ENCODE data around the gene TLL1.

TLL1 gene

DNA sequence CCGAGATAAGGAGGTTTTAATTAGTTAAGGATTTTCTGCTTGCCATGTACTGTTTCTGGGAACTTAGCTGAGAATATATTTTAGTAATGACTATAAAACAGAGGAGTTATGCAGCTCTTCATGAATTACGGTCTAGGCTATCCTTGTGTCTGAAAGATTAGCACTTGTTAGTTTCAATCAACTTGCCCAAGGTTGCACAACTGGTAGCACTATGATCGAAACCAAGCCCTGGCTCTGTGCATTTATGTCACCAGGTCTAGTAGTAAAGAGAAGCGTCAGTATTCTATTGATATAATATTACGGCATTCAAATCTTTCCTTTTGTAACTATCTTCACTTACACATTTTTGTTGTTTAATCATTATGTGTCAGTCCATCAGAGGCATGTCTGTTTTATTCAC is 176.0 kb downstream of the TLL1 start:
- DNase-seq (ENCODE audit: low read depth, low spot score), result no peak

DNA sequence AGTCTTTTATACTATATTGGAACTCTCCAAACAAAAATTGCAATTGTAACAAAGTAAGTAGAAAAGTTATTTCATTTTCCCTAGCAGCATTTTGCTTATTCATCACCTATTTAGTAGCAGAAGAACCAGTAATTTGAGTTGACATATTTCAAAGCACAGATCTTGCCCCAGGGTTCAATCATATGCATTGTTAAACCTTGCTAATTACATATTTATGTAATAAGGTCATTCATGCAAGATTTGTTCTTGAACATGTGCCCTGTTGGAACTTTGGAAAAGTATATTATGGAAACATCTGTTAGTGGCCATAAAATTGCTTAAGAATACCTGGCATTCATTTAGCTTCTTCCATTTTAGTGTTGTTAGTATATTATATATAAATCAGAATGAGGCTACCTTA is 191.7 kb downstream of the TLL1 start:
- DNase-seq (ENCODE audit: low read depth, low spot score), result no peak

DNA sequence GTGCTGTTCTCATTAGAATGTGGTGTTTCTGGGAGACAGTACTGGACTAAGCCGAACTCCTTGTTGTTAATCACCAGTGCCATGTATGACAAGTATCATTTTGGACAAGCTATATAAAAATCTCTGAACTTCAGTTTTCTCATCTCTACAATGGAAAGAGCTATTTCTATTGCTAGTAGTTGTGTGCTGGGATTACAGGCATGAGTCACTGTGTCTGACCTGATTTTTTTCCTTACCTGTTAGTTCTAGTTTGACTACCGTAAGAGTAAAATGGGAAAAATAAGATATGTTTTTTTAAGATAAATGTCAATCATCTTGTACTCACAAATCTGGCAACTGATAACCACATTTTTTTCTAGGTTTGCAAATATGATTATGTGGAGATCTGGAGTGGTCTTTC is 192.3 kb downstream of the TLL1 start:
- no peak for DNase-seq (ENCODE audit: low read depth, low spot score)

DNA sequence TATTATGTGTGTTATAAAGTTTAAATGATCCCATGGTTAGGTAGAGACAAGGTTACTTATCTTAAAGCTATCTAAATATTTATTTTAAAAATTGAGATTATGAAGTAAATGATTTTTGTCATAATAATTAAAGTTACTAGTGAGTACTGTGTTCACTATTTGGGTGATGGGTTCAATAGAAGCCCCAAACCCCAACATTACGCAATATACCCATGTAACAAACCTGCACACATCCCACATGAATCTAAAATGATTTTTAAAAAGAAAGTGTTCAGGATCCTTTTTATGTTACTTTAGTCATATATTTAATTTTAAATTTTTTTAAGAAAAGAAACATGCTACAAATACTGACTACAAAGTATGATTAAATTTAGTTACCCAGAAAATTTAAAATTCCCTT is 193.9 kb downstream of the TLL1 start:
- DNase-seq (ENCODE audit: low read depth, low spot score), result no peak

DNA sequence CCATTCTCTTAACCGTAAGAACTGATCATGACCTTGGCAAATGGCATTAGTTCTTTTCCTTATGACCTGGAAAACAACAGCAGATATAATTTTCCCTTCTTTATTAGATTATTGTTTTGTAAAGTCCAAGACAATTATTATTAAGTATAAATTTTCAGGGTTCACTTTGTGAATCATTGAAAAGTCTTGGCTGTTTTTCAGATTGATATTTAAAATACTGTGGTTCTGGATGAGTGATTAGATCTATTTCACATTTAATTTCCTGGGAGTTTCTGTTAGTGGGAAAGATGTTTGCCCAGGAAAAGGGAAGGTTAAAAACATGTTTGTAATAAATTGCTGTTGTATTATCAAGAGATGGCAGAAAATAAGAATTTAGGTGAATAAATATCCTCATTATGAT is 194.9 kb downstream of the TLL1 start:
- no peak for DNase-seq (ENCODE audit: low read depth, low spot score)

DNA sequence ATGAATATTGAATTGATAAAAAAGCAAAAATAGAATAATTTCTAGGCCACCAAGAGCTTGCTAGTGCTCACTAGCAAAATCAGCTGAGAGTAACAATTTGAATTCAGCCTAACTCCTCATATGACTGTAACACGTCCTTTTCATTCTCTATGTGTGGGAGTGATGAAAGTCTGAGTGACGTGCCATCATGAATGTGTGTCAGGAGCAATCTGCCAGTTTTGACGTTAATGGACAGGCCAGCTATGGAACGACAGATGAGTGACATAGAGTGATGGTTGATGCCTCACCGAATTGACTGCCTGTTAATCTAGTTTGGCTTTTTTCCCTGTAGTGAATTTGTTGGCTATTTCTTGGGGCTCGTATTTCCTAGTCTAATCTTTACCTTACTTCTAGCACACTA is 200.7 kb downstream of the TLL1 start:
- no peak for DNase-seq (ENCODE audit: low read depth, low spot score)

DNA sequence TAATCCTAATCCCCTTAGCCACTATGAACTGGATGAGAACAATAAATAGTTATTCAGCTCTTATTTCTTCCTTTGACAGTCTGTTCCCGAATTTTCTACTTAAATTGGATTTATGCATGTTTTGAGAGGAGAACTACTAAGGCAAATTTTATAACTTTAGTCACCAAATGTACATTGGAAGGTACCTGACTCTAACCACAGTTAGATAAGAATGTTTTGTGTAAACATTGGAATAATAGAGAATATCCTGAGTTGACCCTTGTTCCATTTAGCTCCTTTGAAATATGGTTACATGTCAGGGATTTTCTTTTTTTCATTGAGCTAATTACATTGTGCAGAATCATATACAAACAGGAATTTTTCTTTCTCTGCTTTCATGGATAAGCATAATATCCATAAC is 202.6 kb downstream of the TLL1 start:
- DNase-seq (ENCODE audit: low read depth, low spot score), result no peak

DNA sequence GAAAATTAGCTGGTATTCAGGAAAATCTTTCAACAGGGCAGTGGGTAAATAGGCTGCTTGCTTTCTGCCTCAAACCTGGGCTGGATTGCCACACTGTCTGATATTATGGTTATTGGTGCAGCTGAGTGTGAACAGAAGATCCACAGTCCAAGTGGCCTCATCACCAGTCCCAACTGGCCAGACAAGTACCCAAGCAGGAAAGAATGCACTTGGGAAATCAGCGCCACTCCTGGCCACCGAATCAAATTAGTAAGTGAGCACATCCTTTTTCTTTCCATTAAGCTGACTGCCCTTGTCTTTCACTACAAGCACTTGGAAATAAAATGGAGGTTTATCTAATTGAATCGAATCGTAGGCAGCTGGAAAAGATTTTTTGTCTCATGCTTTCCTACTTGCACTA is 204.7 kb downstream of the TLL1 start:
- DNase-seq (ENCODE audit: low read depth, low spot score), result no peak

DNA sequence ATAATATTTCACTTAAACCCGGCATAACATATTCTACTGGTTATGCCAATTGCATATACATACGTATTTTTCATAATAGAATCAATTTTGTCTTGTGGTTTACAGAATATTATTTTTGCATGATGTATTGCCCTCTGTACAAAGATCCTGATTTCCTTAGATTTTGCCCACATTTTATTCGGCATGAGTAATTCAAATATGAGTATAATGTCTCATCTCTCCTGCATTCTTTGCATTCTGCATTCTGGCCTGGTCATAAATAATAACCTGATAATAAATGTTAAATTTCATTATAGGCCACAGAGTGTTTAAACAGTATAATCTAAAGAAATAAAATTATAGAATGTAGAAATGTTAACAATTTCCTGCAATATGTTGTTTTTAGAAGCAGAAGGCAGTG is 205.3 kb downstream of the TLL1 start:
- no peak for DNase-seq (ENCODE audit: low read depth, low spot score)

DNA sequence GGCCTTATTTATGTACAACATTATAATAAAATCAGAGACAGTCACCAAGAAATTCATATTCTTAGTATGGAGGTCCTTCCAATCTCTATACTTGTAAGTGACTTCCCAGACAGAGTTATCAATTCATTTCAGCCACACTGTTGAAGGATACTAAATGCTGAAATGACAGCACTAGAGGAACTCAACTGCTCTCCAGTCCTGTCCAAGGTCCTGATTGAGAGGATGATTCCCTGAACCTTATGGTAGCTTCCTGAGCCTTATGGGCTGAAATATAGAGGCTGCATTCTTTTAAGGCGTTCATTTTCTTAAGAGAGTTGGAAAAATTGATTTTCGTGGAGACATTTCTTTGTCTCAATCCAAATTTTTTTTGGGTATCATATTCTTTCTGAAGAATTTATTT is 205.9 kb downstream of the TLL1 start:
- no peak for DNase-seq (ENCODE audit: low read depth, low spot score)

DNA sequence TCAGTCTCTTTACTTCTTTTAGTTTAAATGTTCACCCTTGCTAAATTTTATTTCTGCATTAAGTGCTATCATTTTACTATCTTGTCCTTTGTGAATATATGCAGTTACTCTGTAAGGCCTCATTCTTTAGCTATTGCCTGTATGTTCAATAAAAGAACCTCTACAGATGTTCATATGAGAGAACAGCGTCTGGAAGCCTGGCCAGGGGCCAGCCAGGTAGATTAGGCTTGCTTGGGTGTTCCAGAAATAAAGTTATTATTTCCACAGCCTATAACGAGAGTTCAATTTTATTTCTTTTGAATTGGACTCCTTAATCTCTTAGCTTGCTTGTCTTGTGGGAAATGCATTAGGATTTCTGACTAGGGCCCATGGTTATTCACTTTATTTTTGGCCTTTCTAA is 214.5 kb downstream of the TLL1 start:
- DNase-seq (ENCODE audit: low read depth, low spot score), result no peak

DNA sequence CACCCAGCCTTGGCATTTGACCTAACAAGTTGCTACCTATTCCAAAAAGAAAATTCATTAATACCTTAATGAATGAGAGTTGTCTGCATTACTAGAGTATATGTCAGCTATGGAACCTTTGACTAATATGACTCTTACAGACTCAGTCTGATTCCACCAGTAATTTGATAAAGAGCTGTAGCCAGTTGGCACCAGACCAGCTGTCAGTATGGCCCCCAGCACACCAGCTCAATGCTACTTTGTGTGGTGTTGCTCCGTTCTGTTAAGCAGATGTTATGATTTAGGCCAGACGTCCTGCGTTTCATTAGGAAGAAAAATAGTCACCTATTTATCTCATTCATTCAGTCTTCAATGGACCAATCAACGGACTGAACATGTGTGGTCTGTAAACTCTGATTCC is 215.5 kb downstream of the TLL1 start:
- DNase-seq (ENCODE audit: low read depth, low spot score), result no peak

DNA sequence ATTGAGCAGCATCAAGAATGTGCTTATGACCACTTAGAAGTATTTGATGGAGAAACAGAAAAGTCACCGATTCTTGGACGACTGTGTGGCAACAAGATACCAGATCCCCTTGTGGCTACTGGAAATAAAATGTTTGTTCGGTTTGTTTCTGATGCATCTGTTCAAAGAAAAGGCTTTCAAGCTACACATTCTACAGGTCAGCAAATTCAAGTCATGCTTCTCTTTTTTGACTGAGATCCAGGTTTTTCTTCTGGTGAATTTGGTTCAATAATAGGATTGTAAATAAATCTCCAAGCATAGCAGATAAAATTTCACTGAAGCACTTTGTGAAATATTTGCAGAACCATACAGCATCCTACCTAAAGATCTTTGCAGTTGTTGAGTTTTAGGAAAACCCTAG is 218.1 kb downstream of the TLL1 start:
- DNase-seq (ENCODE audit: low read depth, low spot score), result no peak

DNA sequence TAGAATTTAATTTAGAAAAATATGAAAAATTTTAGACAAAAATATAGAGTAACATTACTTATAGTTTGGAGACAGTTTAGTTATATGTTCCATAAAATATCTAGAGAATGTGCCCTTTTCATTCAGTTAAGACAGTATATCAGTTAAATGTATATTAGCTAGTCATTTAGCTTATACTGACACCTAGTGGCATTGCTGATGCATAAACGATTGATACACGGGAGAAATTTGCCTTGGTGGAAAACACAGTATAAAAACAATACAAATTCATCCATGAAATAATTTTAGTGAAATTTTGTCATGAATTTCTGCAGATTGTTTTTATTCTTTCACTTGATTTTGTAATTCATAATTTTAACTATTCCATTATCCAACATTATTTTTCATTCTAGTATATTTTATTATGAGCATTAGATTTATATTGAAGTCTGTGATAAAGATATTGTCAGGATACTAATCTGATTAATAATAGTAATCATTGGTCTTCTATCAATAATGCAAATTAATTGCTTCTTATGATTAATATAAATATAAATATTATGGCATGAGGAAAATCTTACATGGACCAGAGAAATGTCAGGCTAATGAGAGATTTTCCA is 219.0 kb downstream of the TLL1 start:
- no peak for DNase-seq (ENCODE audit: low read depth, low spot score)

DNA sequence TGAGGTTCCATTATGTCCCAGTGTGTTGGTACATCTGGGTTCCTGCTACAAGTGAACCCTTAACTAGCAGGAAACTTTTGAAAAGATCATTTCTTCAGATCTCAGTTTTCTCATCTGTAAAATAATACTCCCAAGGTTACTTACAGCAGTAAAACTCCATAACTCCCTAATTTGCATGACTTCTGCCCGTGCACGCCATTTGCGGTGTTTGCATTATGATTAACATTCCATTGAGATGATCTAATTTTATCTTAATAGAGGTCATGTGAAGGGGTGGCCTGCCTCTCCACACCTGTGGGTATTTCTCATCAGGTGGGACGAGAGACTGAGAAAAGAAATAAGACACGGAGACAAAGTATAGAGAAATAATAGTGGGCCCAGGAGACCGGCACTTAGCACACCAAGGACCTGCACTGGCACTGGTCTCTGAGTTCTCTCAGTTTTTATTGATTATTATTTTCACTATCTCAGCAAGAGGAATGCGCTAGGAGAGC is 219.8 kb downstream of the TLL1 start:
- no peak for DNase-seq (ENCODE audit: low read depth, low spot score)

DNA sequence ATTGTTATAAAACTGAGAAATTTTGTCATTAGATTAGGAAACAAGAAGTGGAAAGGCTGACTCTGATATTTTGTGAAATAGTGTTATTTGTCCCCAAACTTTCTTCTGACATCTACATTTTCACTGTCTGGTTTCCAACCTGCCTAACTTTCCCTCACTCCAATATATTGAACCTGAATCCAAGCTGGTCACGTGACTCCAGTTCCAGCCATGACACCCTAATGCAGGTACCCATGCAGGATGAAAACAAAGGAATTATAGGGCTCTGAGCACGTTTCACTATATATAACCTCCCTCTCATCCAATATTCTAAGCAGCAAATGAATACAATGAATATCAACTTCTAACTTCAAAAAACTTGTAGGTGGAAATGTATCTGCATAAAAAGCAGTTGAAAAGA is 231.6 kb downstream of the TLL1 start:
- DNase-seq (ENCODE audit: low read depth, low spot score), result no peak

DNA sequence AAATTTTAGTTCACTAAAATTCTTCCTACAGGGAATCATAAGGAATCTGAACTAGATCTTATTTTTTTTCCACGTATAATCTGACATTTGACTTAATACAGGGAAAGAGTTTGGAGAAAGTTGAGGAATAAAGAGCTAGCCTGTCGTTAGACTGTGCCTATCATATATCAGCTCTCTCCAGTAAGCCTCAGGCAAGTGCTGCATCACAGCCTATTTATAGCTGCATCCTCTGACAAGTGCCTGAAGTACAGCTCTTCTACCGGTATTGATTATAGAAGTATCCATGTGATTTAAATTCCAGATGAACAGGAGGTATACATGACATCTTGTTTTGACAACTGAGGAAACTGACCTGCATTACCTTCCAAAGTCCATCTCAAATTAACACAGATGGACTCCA is 248.9 kb downstream of the TLL1 start:
- no peak for DNase-seq (ENCODE audit: low read depth, low spot score)

DNA sequence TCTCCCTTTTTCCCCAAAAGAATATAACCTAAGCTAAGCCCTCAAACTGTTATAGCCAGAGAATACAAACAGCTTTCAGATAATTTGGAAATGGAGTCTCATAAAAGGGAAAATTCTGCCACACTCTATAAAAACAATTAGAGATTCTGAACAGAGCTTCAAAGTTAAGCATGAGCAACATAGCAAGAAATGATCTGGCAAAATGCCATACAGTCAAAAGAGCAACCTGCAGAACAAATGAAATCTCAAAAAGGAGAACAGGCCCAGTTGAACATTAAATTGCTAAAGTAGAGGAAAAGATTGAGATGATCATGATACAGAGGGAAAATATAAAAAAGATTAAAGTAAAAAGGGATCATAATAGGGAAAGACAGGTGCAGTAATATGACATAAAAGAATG is 250.5 kb downstream of the TLL1 start:
- no peak for DNase-seq (ENCODE audit: low read depth, low spot score)

DNA sequence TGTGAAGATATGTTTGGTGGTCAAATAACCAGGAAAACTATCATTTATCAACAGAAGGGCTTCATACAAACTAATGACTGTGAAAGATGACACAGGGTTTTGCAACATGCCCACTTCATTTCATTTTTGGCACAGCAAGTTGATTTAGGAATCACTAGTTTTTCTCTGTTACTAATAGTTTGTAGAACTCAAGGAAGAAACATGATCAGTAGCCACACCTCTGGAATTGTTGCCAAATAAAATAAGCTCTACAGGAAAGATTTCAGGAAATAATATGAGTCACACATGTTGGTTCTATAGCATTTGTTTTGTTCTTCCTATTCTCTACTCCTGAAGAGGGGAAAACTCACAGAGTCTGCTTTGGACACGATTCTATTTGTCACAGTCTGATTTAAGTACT is 255.4 kb downstream of the TLL1 start:
- DNase-seq (ENCODE audit: low read depth, low spot score), result no peak

DNA sequence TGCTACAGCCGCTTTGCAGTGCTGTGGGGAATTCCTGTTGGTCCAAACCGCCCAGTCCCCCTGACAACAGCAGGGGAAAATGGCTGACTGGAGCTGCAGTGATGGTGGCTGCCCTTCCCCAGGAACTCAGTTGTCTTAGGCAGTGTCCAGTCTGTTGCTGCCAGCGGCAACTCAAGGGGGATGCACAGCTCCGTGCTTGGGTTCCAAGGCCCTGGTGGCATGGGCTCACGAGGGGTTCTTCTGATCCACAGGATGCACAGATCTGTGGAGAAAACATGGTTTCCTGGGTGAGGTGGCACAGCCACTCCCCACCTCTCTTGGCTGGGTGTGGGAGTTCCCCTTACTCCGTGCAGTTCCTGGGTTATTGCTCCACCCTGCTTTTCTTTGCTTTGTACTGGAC is 261.2 kb downstream of the TLL1 start:
- DNase-seq (ENCODE audit: low read depth, low spot score), result no peak

DNA sequence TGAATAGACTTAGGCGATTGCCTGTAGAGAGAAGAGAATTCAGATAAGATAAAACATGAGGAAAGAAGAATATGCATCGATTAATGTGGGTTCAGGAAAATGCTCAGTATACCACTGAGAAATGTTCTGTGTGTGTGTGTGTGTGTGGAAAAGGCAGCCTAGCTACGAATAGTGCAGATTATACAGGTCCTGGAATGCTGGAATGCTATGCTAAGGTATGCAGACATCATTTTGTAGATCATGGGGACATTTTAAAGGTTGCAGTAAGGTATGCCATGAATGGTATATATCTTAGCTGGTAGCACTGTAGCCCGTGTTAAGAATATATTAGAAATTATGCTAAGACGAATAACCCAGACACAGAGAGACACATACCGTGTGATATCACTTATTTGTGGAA is 267.9 kb downstream of the TLL1 start:
- no peak for DNase-seq (ENCODE audit: low read depth, low spot score)

DNA sequence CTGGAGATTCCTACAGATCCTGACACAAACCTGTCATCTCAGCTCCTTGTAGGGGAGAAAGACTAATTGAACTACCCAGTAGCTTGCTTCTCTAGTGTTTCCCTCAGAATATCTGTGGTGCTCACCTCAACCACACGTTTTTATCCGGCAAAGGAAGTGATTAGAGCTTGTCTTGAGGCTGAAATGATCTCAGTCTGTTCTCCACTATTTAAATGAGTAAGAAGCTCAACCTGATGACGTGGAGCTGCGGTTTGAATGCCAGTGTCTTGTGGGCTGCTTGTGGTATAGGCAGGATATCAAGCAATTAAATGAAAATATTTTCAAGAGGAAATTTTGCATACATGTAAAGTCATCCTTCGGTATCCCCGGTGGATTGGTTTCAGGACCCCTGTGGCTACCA is 270.2 kb downstream of the TLL1 start:
- DNase-seq (ENCODE audit: low read depth, low spot score), result no peak

DNA sequence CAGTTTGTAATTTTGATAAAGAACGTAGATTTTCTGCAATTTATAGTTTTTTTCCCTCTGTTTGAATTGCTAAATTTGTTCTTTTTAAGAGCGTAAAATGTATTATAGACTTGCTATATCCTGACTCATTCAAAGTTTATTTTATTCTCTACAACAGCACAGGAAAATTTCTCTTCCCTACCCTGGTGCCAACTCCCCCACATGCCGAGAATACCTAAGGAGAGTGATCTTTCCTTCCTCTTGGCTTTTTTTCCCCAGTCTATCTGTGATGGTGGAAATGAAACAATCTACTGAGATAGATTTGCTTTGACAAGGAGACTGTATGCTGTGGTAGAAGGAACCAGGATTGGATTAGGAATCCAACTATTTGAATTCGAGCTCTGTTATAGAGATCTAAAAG is 271.6 kb downstream of the TLL1 start:
- no peak for DNase-seq (ENCODE audit: low read depth, low spot score)

DNA sequence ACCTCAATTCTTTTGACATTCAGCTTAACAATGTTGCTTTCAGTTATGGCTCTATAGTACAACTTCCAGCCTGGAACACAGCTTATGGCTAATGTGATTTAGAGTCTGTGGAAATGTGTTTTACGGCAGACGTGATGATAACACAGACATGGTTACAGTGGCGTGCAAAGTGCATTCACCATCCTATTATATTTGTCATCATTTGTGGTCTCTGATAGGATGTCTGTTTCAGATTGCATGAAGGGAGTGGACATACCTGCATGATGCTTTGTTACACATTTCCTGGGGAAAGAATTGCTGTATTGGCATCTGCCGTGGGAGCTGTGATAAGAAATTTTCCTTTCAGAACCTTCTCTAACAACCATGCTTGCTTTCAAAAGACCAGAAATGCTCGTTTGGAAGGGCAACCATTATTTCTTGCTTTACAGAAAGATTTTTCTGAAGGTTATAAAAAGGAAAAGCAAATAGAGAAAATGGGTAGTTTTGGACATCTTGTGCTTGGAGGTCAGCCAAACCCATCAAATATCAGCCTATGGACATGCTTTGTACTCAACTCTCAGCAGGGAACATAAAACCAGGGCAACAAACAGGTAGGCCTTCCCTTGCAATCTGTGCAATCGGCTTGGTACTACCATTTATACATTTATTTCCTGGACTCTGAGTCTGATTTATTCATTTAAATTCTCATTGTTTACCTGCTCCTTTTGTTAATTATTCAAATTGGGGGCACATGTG is 273.9 kb downstream of the TLL1 start:
- no peak for DNase-seq (ENCODE audit: low read depth, low spot score)
